B cell (primary cell): ENCODE results near the gene PCBP2. TPM values are rescaled to one million over a fixed set of nuclear protein-coding genes. Genes with fewer than 3 reads are reported as not detected.
"Not testable (repeated sequence)": the region's sequence is repeated elsewhere in the genome, so short reads cannot be mapped to it uniquely, and the experiment has no call there.

ENCODE experiments used
- ATAC-seq: fragments of 200-7000 bp; cut with Tn5 transposase; one replicate; pipeline ENCODE4 v1.10.0; 2021; ENCODE audit warnings: low read depth, mild to moderate bottlenecking, moderate number of reproducible peaks, moderate library complexity
- CTCF ChIA-PET: fragments of 350-600 bp; sonication (Branson Sonifier 250); formaldehyde crosslinking; loops from one replicate; lab custom pipeline; 2021; ENCODE audit warnings: antibody characterized with exemption, inconsistent platforms; lab: Charles Lee
- POLR2A ChIA-PET: fragments of 350-600 bp; sonication (Branson Sonifier 250); formaldehyde crosslinking; loops from one replicate; lab custom pipeline; 2021; ENCODE audit warnings: antibody characterized with exemption; lab: Charles Lee
- DNase-seq: peaks from one replicate; pipeline ENCODE4 v3.0.0; 2013
- H2AFZ ChIP-seq: 2 replicates; pipeline ENCODE4 v1.6.1; 2012; ENCODE audit warnings: mild to moderate bottlenecking, low read depth, low read length; ENCODE audit not compliant: insufficient read depth, poor library complexity, severe bottlenecking
- H3K27ac ChIP-seq, 2 donors: 1 replicate in 1 of 2; 2 replicates in 1 of 2; pipeline ENCODE4 v1.5.1; 2012 to 2013; ENCODE audit warnings: low read length in 2 of 2, mild to moderate bottlenecking in 2 of 2, moderate library complexity in 1 of 2
- H3K27me3 ChIP-seq, 4 experiments: fragments of 200-600 bp in 1 of 4; sonication (generic) in 1 of 4; replicated peaks in 1 of 4; 1 replicate in 2 of 4; 2 replicates in 2 of 4; pipeline versions ENCODE4 v1.6.1 to v1.7.0; 2013 to 2016; ENCODE audit warnings: low read length in 3 of 4, mild to moderate bottlenecking in 2 of 4, mixed read lengths in 1 of 4, moderate library complexity in 1 of 4; ENCODE audit not compliant: insufficient read depth in 4 of 4, control insufficient read depth in 3 of 4; ENCODE audit errors: control extremely low read depth in 1 of 4
- H3K36me3 ChIP-seq, 2 experiments: replicated peaks in 1 of 2; 1 replicate in 1 of 2; 2 replicates in 1 of 2; pipeline versions ENCODE4 v1.6.1 to v1.7.1; 2013; ENCODE audit warnings: low read length in 1 of 2; ENCODE audit not compliant: insufficient read depth in 2 of 2, control insufficient read depth in 1 of 2; ENCODE audit errors: control extremely low read depth in 1 of 2, extremely low read depth in 1 of 2
- H3K4me1 ChIP-seq, 2 donors: fragments of 200-600 bp in 1 of 2; sonication (generic) in 1 of 2; 1 replicate in 1 of 2; 2 replicates in 1 of 2; pipeline versions ENCODE4 v1.5.1 to v1.6.1; 2013 to 2017; ENCODE audit warnings: low read length in 2 of 2; ENCODE audit not compliant: control insufficient read depth in 2 of 2, insufficient read depth in 2 of 2
- H3K4me2 ChIP-seq: replicated peaks from 2 replicates; pipeline ENCODE3; 2012; ENCODE audit warnings: mild to moderate bottlenecking, low read depth, low read length; ENCODE audit not compliant: poor library complexity, severe bottlenecking
- H3K4me3 ChIP-seq, 5 experiments: fragments of 200-600 bp in 1 of 5; sonication (generic) in 1 of 5; 1 replicate in 3 of 5; 2 replicates in 2 of 5; pipeline versions ENCODE4 v1.5.1 to v1.7.0; 2011 to 2016; ENCODE audit warnings: low read length in 4 of 5, mild to moderate bottlenecking in 4 of 5, low read depth in 2 of 5, control low read depth in 1 of 5, moderate library complexity in 1 of 5; ENCODE audit not compliant: insufficient read depth in 1 of 5; ENCODE audit errors: control extremely low read depth in 1 of 5, extremely low read depth in 1 of 5
- H3K79me2 ChIP-seq: fragments of 200-600 bp; sonication (generic); one replicate; pipeline ENCODE4 v1.6.0; 2016; ENCODE audit warnings: low read length; ENCODE audit not compliant: control insufficient read depth, insufficient read depth
- H3K9ac ChIP-seq: fragments of 200-600 bp; sonication (generic); 2 replicates; pipeline ENCODE4 v1.6.1; 2017; ENCODE audit warnings: mild to moderate bottlenecking, low read length, moderate library complexity
- H3K9me3 ChIP-seq, 3 donors: one replicate each; pipeline versions ENCODE4 v1.6.1 to v1.7.1; 2013; ENCODE audit warnings: low read length in 2 of 3; ENCODE audit not compliant: control insufficient read depth in 2 of 3, insufficient read depth in 1 of 3; ENCODE audit errors: control extremely low read depth in 1 of 3
- H4K20me1 ChIP-seq: 2 replicates; pipeline ENCODE4 v1.6.0; 2012; ENCODE audit warnings: mild to moderate bottlenecking, low read length; ENCODE audit not compliant: insufficient read depth, control insufficient read depth, poor library complexity, severe bottlenecking
- H3K27ac Mint-ChIP-seq: one replicate; pipeline ENCODE4 v1.8.0; 2021; ENCODE audit warnings: mixed read lengths
- H3K27me3 Mint-ChIP-seq: one replicate; pipeline ENCODE4 v1.8.0; 2021; ENCODE audit warnings: mixed read lengths
- H3K4me1 Mint-ChIP-seq: one replicate; pipeline ENCODE4 v1.8.0; 2021; ENCODE audit warnings: mixed read lengths
- H3K4me3 Mint-ChIP-seq: one replicate; pipeline ENCODE4 v1.8.0; 2021; ENCODE audit warnings: mixed read lengths
- H3K9me3 Mint-ChIP-seq: one replicate; pipeline ENCODE4 v1.8.0; 2022; ENCODE audit warnings: mixed read lengths; ENCODE audit not compliant: insufficient read depth
- EZH2 ChIP-seq: IDR thresholded peaks from 2 replicates; pipeline ENCODE4 v1.6.1; 2012; ENCODE audit warnings: borderline replicate concordance, low read depth, mild to moderate bottlenecking, moderate library complexity, low read length; ENCODE audit not compliant: insufficient read depth, poor library complexity, severe bottlenecking
- whole genome bisulfite sequencing: methylation state at CpG from one replicate; pipeline ENCODE4 v1.1.5; 2013; ENCODE audit warnings: missing lambda C conversion rate; ENCODE audit not compliant: insufficient coverage; 5-methylcytosine and 5-hydroxymethylcytosine counted together
- intact Hi-C: fragments of 100-400 bp; cut with micrococcal nuclease; formaldehyde crosslinking; loops from one replicate; pipeline ENCODE4 v1.10.0; 2022
- polyA plus RNA-seq: library from polyadenylated mRNA; depleted of rRNA; stranded (reverse); fragments of >200 nt; gene quantifications from 2 replicates; pipeline ENCODE4 v1.2.3, GENCODE V29; 2012
- total RNA-seq, 2 donors: library from RNA; stranded (reverse); fragments of 120-200 nt in 1 of 2; gene quantifications; 1 replicate in 1 of 2; 2 replicates in 1 of 2; pipeline versions ENCODE4 v1.2.3 to v1.2.4, GENCODE V29; 2013 to 2022

Gene PCBP2
- total and polyA plus RNA-seq, 2 donors (not counting 1 experiment from before 2014, with no cell fraction given): 492 to 944 TPM

DNA sequence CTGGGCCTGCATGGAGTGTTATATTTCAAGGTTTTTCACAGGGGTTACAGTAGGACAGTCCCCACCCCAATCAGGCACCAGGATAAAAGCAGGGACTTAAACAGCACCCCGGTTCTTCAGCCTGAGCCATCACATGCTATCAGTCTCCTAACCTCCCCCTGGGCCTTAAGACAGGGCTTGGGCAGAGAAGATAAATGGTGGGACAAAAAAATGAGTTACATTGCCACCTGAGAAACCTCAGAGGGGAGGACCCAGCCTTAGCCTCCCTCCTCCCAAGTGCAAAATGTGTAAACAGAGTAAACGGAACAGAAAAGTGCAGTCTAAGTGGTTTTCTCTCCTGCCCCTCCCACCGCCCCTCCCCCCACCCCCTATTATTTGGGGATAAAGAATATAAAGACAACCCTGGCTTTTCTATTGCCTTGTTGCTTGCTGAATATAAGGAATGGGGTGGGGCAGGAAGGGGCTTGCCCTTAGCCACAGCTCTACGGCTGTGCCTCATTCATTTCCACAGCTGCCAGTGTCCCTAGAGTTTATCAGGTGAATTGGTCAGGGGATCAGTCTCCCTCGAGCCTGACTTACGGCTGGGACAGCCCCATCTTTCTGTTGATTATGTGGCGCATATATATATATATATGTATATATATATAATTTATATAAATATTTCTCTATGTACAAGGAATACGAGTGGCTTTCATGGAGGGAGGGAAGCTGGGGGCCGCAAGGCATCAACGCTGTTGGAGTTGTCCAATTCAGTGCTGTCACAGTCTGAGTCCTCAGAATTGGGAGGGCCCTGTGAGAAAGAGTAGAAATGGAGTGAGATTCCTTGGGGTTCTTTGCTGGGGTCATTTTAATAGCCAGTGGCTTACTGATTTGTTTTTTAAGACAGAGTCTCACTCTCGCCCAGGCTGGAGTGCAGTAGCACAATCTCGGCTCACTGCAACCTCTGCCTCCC is 28.9 kb downstream of the PCBP2 start:
- intact Hi-C loops: no loop called here
- peaks cover 4% of the 10 kb centered on the region for H3K4me1 Mint-ChIP-seq
- no peak for ATAC-seq
- Histone ChIP-seq H3K9me3 (no peaks in the 10 kb centered on the region), H3K4me2 (no peak overlapping the region), H3K79me2 (peaks cover 3% of the 10 kb centered on the region), H3K4me1 (no peaks in the 10 kb centered on the region), H3K4me3 (no peak overlapping the region), H4K20me1 (peaks cover 70% of the 10 kb centered on the region), H3K27me3 (no peaks in the 10 kb centered on the region), H2AFZ (no peak overlapping the region), H3K27ac (no peak overlapping the region), H3K9ac (no peak overlapping the region), H3K36me3 (peaks cover 0 to 67% of the 10 kb centered on the region in 2 experiments)
- H3K27me3 Mint-ChIP-seq: no peaks in the 10 kb centered on the region
- no peak for TF ChIP-seq EZH2
- H3K9me3 Mint-ChIP-seq: no peaks in the 10 kb centered on the region
- CTCF ChIA-PET: interaction anchor here (0.7 to 3.6 kb wide), 5 partner anchors 11 to 157 kb away, joined by 3 to 29 read pairs (median 4); no protein-coding TSS in a partner anchor
- DNase-seq: no peak
- WGBS: 100% methylated on average over 6 of the region's 12 CpGs
- H3K4me3 Mint-ChIP-seq: no peak overlapping the region
- POLR2A ChIA-PET: interaction anchor here (0.6 to 1.3 kb wide), 2 partner anchors 20 to 181 kb away, joined by 3 read pairs; partner anchors contain the start of gene TARBP2
- no peak overlapping the region for H3K27ac Mint-ChIP-seq

DNA sequence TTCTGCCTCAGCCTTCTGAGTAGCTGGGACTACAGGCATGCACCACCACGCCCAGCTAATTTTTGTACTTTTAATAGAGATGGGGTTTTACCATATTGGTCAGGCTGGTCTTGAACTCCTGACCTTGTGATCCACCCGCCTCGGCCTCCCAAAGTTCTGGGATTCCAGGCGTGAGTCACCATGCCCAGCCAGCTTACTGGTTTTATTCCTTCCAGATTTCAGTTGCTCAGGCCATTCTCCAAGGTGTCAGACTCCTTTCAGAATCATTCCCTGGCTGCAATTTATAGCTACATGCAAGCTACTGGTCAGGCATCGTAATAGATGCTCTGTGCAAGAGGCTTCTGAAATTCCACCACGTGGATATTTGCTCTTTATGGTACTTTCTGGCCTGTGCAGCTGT is 29.6 kb downstream of the PCBP2 start:
- H3K27me3 Mint-ChIP-seq, H3K79me2 ChIP-seq, H3K4me1 ChIP-seq, H2AFZ ChIP-seq, DNase-seq, H3K27ac Mint-ChIP-seq, H3K9me3 ChIP-seq, H3K9me3 Mint-ChIP-seq, ATAC-seq, H3K4me3 Mint-ChIP-seq, H3K27me3 ChIP-seq, H3K4me2 ChIP-seq, H3K4me3 ChIP-seq, H3K9ac ChIP-seq, H3K27ac ChIP-seq, H3K4me1 Mint-ChIP-seq, intact Hi-C loops: not testable (repeated sequence)
- ChIA-PET POLR2A (interaction anchor here (0.6 to 1.3 kb wide), 3 partner anchors 20 to 181 kb away, joined by 3 to 7 read pairs (median 3); partner anchors contain the start of gene TARBP2), CTCF (interaction anchor here (0.7 to 3.6 kb wide), 5 partner anchors 10 to 158 kb away, joined by 3 to 29 read pairs (median 5); no protein-coding TSS in a partner anchor)
- H4K20me1 ChIP-seq: peaks cover 64% of the 10 kb centered on the region
- WGBS: 94% methylated on average over 5 of the region's 6 CpGs
- H3K36me3 ChIP-seq: peaks cover 0 to 67% of the 10 kb centered on the region in 2 experiments
